WTC11 (cell line): ENCODE results near the gene RTBDN. TPM values are rescaled to one million over a fixed set of nuclear protein-coding genes. Genes with fewer than 3 reads are reported as not detected.

Experiments used
- CREM ChIP-seq: sonication (generic); formaldehyde crosslinking; IDR thresholded peaks from 2 replicates; pipeline ENCODE4 v1.8.1; 2022; ENCODE audit warnings: mild to moderate bottlenecking, missing genetic modification reagents, moderate library complexity
- E2F4 ChIP-seq: sonication (generic); formaldehyde crosslinking; IDR thresholded peaks from 2 replicates; pipeline ENCODE4 v1.8.1; 2022; ENCODE audit warnings: low read depth, mild to moderate bottlenecking, moderate library complexity, missing genetic modification reagents, borderline replicate concordance
- ESRRA ChIP-seq: sonication (generic); formaldehyde crosslinking; IDR thresholded peaks from 2 replicates; pipeline ENCODE4 v1.8.1; 2022; ENCODE audit warnings: mild to moderate bottlenecking, missing genetic modification reagents, borderline replicate concordance
- KAT7 ChIP-seq: sonication (generic); formaldehyde crosslinking; IDR thresholded peaks from 2 replicates; pipeline ENCODE4 v1.8.1; 2023; ENCODE audit warnings: missing genetic modification reagents, mild to moderate bottlenecking, borderline replicate concordance
- NR1H2 ChIP-seq: sonication (generic); formaldehyde crosslinking; IDR thresholded peaks from 2 replicates; pipeline ENCODE4 v1.9.0; 2021; ENCODE audit warnings: mild to moderate bottlenecking, moderate library complexity, missing genetic modification reagents
- NR2C2 ChIP-seq: sonication (generic); formaldehyde crosslinking; IDR thresholded peaks from 2 replicates; pipeline ENCODE4 v1.8.0; 2022; ENCODE audit warnings: mild to moderate bottlenecking, missing genetic modification reagents
- NR3C1 ChIP-seq: sonication (generic); formaldehyde crosslinking; conservative IDR thresholded peaks from 2 replicates; pipeline ENCODE4 v1.8.1; 2023; ENCODE audit warnings: low read depth, mild to moderate bottlenecking, missing genetic modification reagents
- OVOL2 ChIP-seq: fragments of 250-450 bp; sonication (Bioruptor Pico); IDR thresholded peaks from 2 replicates; pipeline ENCODE4 v1.9.0; 2021; ENCODE audit warnings: mild to moderate bottlenecking, borderline replicate concordance
- RELA ChIP-seq: sonication (generic); formaldehyde crosslinking; IDR thresholded peaks from 2 replicates; pipeline ENCODE4 v1.8.1; 2022; ENCODE audit warnings: missing genetic modification reagents, mild to moderate bottlenecking, borderline replicate concordance
- RORB ChIP-seq: fragments of 250-450 bp; sonication (Bioruptor Pico); IDR thresholded peaks from 2 replicates; pipeline ENCODE4 v1.9.0; 2021; ENCODE audit warnings: mild to moderate bottlenecking
- SOX15 ChIP-seq: fragments of 250-450 bp; sonication (Bioruptor Pico); IDR thresholded peaks from 2 replicates; pipeline ENCODE4 v1.9.0; 2021; ENCODE audit warnings: mild to moderate bottlenecking
- STAT6 ChIP-seq: sonication (generic); formaldehyde crosslinking; conservative IDR thresholded peaks from 2 replicates; pipeline ENCODE4 v1.8.1; 2023; ENCODE audit warnings: mild to moderate bottlenecking, low read depth, missing genetic modification reagents, moderate library complexity
- TEAD1 ChIP-seq: sonication (generic); formaldehyde crosslinking; IDR thresholded peaks from 2 replicates; pipeline ENCODE4 v1.8.0; 2022; ENCODE audit warnings: mild to moderate bottlenecking, missing genetic modification reagents
- USF1 ChIP-seq: sonication (generic); formaldehyde crosslinking; IDR thresholded peaks from 2 replicates; pipeline ENCODE4 v1.8.0; 2022; ENCODE audit warnings: mild to moderate bottlenecking, missing genetic modification reagents
- ZBTB43 ChIP-seq: sonication (generic); formaldehyde crosslinking; IDR thresholded peaks from 2 replicates; pipeline ENCODE4 v1.8.1; 2023; ENCODE audit warnings: mild to moderate bottlenecking, missing genetic modification reagents
- ZNF281 ChIP-seq: sonication (generic); formaldehyde crosslinking; IDR thresholded peaks from 2 replicates; pipeline ENCODE4 v1.8.0; 2023; ENCODE audit warnings: mild to moderate bottlenecking, missing genetic modification reagents
- ZNF512 ChIP-seq: sonication (generic); formaldehyde crosslinking; IDR thresholded peaks from 2 replicates; pipeline ENCODE4 v1.8.1; 2022; ENCODE audit warnings: missing genetic modification reagents, borderline replicate concordance
- ZNF532 ChIP-seq: fragments of 250-450 bp; sonication (Bioruptor Pico); IDR thresholded peaks from 2 replicates; pipeline ENCODE4 v1.9.0; 2021; ENCODE audit warnings: mild to moderate bottlenecking, borderline replicate concordance
- total RNA-seq: library from RNA; stranded (reverse); gene quantifications from 3 replicates; pipeline ENCODE4 v1.2.3, GENCODE V29; 2021

The RTBDN gene
- total RNA-seq, 1 experiment from 2014 or later, result 2.4 TPM

GRCh38 chr19:12801466-12802266 is 32.7 kb downstream of the RTBDN start, which contains the start of the genes PRDX2 and THSD8 (continued):
- TF ChIP-seq STAT6 (CRISPR knock-in tag) (no peak), ZNF532 (CRISPR knock-in tag) (no peak), CREM (CRISPR knock-in tag) (0 out of 2 replicates have a peak, but pooled peaks have one; percentile 60), KAT7 (CRISPR knock-in tag) (no peak), E2F4 (peak; percentile 62; the same call in 1 of the 2 replicates), RELA (CRISPR knock-in tag) (no peak; the same call in 1 of the 2 replicates), ZBTB43 (CRISPR knock-in tag) (no peak), SOX15 (CRISPR knock-in tag) (no peak), NR1H2 (no peak), NR3C1 (no peak), TEAD1 (CRISPR knock-in tag) (peak; percentile 78), ESRRA (CRISPR knock-in tag) (no peak), ZNF281 (no peak), NR2C2 (CRISPR knock-in tag) (no peak), RORB (0 out of 2 replicates have a peak, but pooled peaks have one; percentile 28), USF1 (CRISPR knock-in tag) (no peak; the same call in 1 of the 2 replicates), ZNF512 (CRISPR knock-in tag) (no peak), OVOL2 (no peak)
